SH-SY5Y (cell line): ENCODE results near the gene PLA2G4C.

Source experiments
- GATA2 ChIP-seq: IDR thresholded peaks from 2 replicates; pipeline ENCODE4 v1.6.1; 2011; ENCODE audit warnings: mild to moderate bottlenecking, low read depth, low read length
- GATA3 ChIP-seq: IDR thresholded peaks from 2 replicates; pipeline ENCODE4 v1.6.1; 2011; ENCODE audit warnings: low read depth, mild to moderate bottlenecking, low read length, moderate library complexity

DNA sequence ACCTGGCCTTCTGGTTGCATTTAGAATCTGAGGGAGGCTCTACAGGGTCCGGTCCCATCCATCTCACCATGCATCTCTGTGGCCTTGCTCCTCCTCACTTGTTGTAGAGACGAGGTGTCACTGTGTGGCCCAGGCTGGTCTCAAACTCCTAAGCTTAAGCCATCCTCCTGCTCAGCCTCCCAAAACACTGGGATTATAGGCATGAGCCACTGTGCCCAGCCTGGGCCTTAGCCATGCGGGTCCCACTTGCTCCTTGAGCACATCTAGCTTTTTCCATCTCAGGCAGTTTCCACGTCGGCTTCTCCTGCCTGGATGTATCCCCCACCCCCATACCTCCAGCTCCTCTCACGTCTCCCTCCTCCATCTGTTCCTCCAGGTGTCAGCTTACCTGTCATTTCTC lies 106.4 kb downstream of the PLA2G4C start:
- TF ChIP-seq GATA3 (no peak), GATA2 (no peak)
